Glomerular endothelial cell (primary cell): Measurements from ENCODE around the gene ARHGAP18. TPM values are rescaled to one million over a fixed set of nuclear protein-coding genes. Genes with fewer than 3 reads are reported as not detected.

Experiments used
- DNase-seq: peaks from one replicate; pipeline ENCODE4 v3.0.0-alpha.2; 2011; ENCODE audit warnings: low read depth, low spot score; ENCODE audit errors: extremely low read depth
- total RNA-seq: library from RNA; depleted of rRNA; stranded (reverse); fragments of >200 nt; gene quantifications from 2 replicates; pipeline ENCODE4 v1.2.3, GENCODE V29; 2015

Gene ARHGAP18
- total RNA-seq, 1 donor from 2014 or later = 46.6 TPM

- no peak for DNase-seq
These were observed 15.4 kb upstream of the ARHGAP18 start for GRCh38 chr6:129725341-129725740.

GRCh38 chr6:129719692-129720091, 9.7 kb upstream of the ARHGAP18 start:
- no peak for DNase-seq

- DNase-seq = no peak
These were observed 7.3 kb upstream of the ARHGAP18 start for GRCh38 chr6:129717277-129717676.

GRCh38 chr6:129713806-129714333, 3.9 kb upstream of the ARHGAP18 start:
- no peak for DNase-seq

GRCh38 chr6:129711271-129711631, 1.3 kb upstream of the ARHGAP18 start:
- no peak for DNase-seq

- DNase-seq = no peak
These were observed 683 bp upstream of the ARHGAP18 start for GRCh38 chr6:129710450-129711270.

- DNase-seq = no peak
These were observed 695 bp downstream of the ARHGAP18 start for GRCh38 chr6:129709196-129709768.

- no peak for DNase-seq
These were observed 1.3 kb downstream of the ARHGAP18 start for GRCh38 chr6:129708496-129709195.

- no peak for DNase-seq
These were observed 2.0 kb downstream of the ARHGAP18 start for GRCh38 chr6:129707882-129708495.

GRCh38 chr6:129707028-129707427, 2.9 kb downstream of the ARHGAP18 start:
- no peak for DNase-seq

GRCh38 chr6:129705212-129705611, 4.8 kb downstream of the ARHGAP18 start:
- DNase-seq = no peak

GRCh38 chr6:129704708-129705107, 5.3 kb downstream of the ARHGAP18 start:
- DNase-seq = no peak

- DNase-seq = no peak
These were observed 8.1 kb downstream of the ARHGAP18 start for GRCh38 chr6:129701721-129702455.

GRCh38 chr6:129700666-129701065, 9.3 kb downstream of the ARHGAP18 start:
- DNase-seq = no peak

GRCh38 chr6:129699659-129700058, 10.3 kb downstream of the ARHGAP18 start:
- DNase-seq = no peak

- DNase-seq = no peak
These were observed 11.5 kb downstream of the ARHGAP18 start for GRCh38 chr6:129698430-129698829.

GRCh38 chr6:129697788-129698187, 12.2 kb downstream of the ARHGAP18 start:
- no peak for DNase-seq

GRCh38 chr6:129696843-129697242, 13.1 kb downstream of the ARHGAP18 start:
- DNase-seq = no peak

GRCh38 chr6:129696028-129696418, 14.0 kb downstream of the ARHGAP18 start:
- no peak for DNase-seq

GRCh38 chr6:129695373-129696027, 14.5 kb downstream of the ARHGAP18 start:
- DNase-seq = no peak
